SK-N-MC (cell line): ENCODE results near the gene PCDHA8.

Experiments
- EZH2 ChIP-seq: fragments of 200-600 bp; sonication (generic); IDR thresholded peaks from one replicate; pipeline ENCODE4 v1.6.1; 2017; ENCODE audit warnings: antibody characterized with exemption
- POLR2AphosphoS5 ChIP-seq: IDR thresholded peaks from 2 replicates; pipeline ENCODE4 v1.6.1; 2012; ENCODE audit warnings: mild to moderate bottlenecking, low read depth, low read length, borderline replicate concordance

DNA sequence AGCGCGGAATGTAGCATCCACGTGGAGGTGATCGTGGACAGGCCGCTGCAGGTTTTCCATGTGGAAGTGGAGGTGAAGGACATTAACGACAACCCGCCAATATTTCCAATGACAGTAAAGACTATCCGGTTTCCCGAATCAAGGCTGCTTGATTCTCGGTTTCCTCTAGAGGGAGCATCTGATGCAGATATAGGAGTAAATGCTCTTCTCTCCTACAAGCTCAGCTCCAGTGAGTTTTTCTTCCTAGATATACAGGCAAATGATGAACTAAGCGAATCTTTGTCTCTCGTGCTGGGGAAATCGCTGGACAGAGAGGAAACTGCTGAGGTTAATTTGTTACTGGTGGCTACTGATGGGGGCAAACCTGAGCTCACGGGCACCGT lies 45.7 kb upstream of the PCDHA8 start:
- TF ChIP-seq EZH2: no peak
- TF ChIP-seq POLR2AphosphoS5: no peak
